Psoas muscle (tissue), 8 donors: Measurements from ENCODE around the gene ATF1. TPM values are rescaled to one million over a fixed set of nuclear protein-coding genes. Genes with fewer than 3 reads are reported as not detected.
"Not testable (repeated sequence)": the region's sequence is repeated elsewhere in the genome, so short reads cannot be mapped to it uniquely, and the experiment has no call there.

Experiments used
- ATAC-seq, 4 donors: fragments of 200-7000 bp; cut with Tn5 transposase; one replicate each; pipeline ENCODE4 v1.9.1; 2020; ENCODE audit warnings: moderate library complexity in 3 of 4, mild to moderate bottlenecking in 2 of 4
- DNase-seq, 2 donors: peaks; one replicate each; pipeline ENCODE4 v3.0.0-alpha.2; 2020
- H3K27ac ChIP-seq: fragments of 200-600 bp; one replicate; pipeline ENCODE4 v1.8.0; 2022
- H3K27me3 ChIP-seq, 3 donors: fragments of 200-600 bp in 1 of 3; one replicate each; pipeline versions ENCODE4 v1.6.1 to v1.8.0; 2013 to 2022; ENCODE audit warnings: low read length in 2 of 3, mild to moderate bottlenecking in 2 of 3, moderate library complexity in 1 of 3; ENCODE audit not compliant: insufficient read depth in 3 of 3
- H3K36me3 ChIP-seq, 2 donors: fragments of 200-600 bp in 1 of 2; one replicate each; pipeline versions ENCODE4 v1.6.1 to v1.8.0; 2013 to 2022; ENCODE audit warnings: low read depth in 1 of 2, mild to moderate bottlenecking in 1 of 2, moderate library complexity in 1 of 2; ENCODE audit not compliant: insufficient read depth in 1 of 2
- H3K4me1 ChIP-seq: fragments of 200-600 bp; one replicate; pipeline ENCODE4 v1.8.0; 2022
- H3K4me3 ChIP-seq: fragments of 200-600 bp; one replicate; pipeline ENCODE4 v1.8.0; 2022; ENCODE audit warnings: mild to moderate bottlenecking
- H3K9me3 ChIP-seq: fragments of 200-600 bp; one replicate; pipeline ENCODE4 v1.8.0; 2022
- CTCF ChIP-seq: fragments of 200-600 bp; IDR thresholded peaks from one replicate; pipeline ENCODE4 v1.8.0; 2022; ENCODE audit warnings: antibody characterized with exemption
- WGBS, 3 donors: extraction: QIAGEN DNeasy Blood & Tissue Kit; methylation state at CpG; one replicate each; pipeline versions ENCODE4 v1.1.6 to v1.1.7; 2013; 5-methylcytosine and 5-hydroxymethylcytosine counted together
- intact Hi-C, 2 donors: fragments of 100-400 bp; cut with DNase I; formaldehyde crosslinking; loops; one replicate each; pipeline versions ENCODE4 v1.11.0 to v1.14.2; 2022
- polyA plus RNA-seq, 3 donors: library from polyadenylated mRNA; stranded (reverse); fragments of 200-250 nt; gene quantifications; one replicate each; pipeline ENCODE4 v1.2.3, GENCODE V29; 2013
- total RNA-seq, 4 donors: library from RNA; stranded (reverse); fragmentation: NEBNext Ultra II Directional in 2 of 4; extraction: Animal tissue kit (Norgen Biotek cat#: 25700) in 2 of 4; gene quantifications; one replicate each; pipeline versions ENCODE4 v1.2.1 to v1.2.4, GENCODE V29; 2021 to 2023
- donor health status: healthy with polysubstance abuse.
- donor health status: DM: no; HTN: no; CAD: no; lungs with moderate emphysema.
- donor health status: Bipolar disorder and iron deficiency.
- donor health status: healthy.
- donor health status: DM: yes; HTN: yes; CAD: no.
- donor health status: DM: no; HTN: no; CAD: no.
- donor health status: DM: no; HTN: no; CAD: no.
- donor health status: DM: yes; HTN: yes; CAD: no.

ATF1 gene
- total and polyA plus RNA-seq, 7 donors = 20.8 to 72.5 (median 41.3) TPM

- intact Hi-C loops = loop anchor here (5.0 to 10.0 kb wide), 4 partner anchors 219 to 579 kb away; partner anchors contain the start of genes CELA1 (in 1 of the 2) and DAZAP2 (in 1 of the 2)
- H3K27ac ChIP-seq = peak overlapping the region; percentile 96
- no peaks in the 10 kb centered on the region for H3K9me3 ChIP-seq
- no peaks in the 10 kb centered on the region for H3K36me3 ChIP-seq
- peak overlapping the region; percentile 99 for H3K4me3 ChIP-seq
- no peaks in the 10 kb centered on the region for H3K27me3 ChIP-seq
- peak; percentile 38 to 72 (median 56) for ATAC-seq
- H3K4me1 ChIP-seq = peaks cover 36% of the 10 kb centered on the region
- peak in 1 of 2 donors; percentile 61 for DNase-seq
- TF ChIP-seq CTCF = peak; percentile 65
- 8 to 16% (median 10%) methylated on average over 13 of the region's 13 CpGs for WGBS, 3 donors
These were observed 1.4 kb downstream of the ATF1 start for GRCh38 chr12:50765095-50765911.

- Histone ChIP-seq H3K36me3 (peaks cover 0 to 7% of the 10 kb centered on the region in 2 donors), H3K27me3 (no peaks in the 10 kb centered on the region), H3K9me3 (no peaks in the 10 kb centered on the region), H3K4me3 (no peak overlapping the region), H3K27ac (peak overlapping the region; percentile 36), H3K4me1 (peaks cover 33% of the 10 kb centered on the region)
- intact Hi-C loops = loop anchor here (5.0 to 10.0 kb wide), 4 partner anchors 216 to 576 kb away; partner anchors contain the start of genes CELA1 (in 1 of the 2) and DAZAP2 (in 1 of the 2)
- WGBS, 3 donors = 82 to 95% (median 85%) methylated on average over 3 of the region's 3 CpGs
- DNase-seq (no peak), ATAC-seq (no peak)
- TF ChIP-seq CTCF = no peak
These were observed 4.5 kb downstream of the ATF1 start for GRCh38 chr12:50768391-50768790.

- Histone ChIP-seq H3K4me1 (peaks cover 37% of the 10 kb centered on the region), H3K27ac (peak overlapping the region; percentile 36)
- H3K36me3 ChIP-seq, DNase-seq, H3K4me3 ChIP-seq, H3K27me3 ChIP-seq, ATAC-seq, H3K9me3 ChIP-seq: not testable (repeated sequence)
- 85 to 93% (median 86%) methylated on average over 2 of the region's 2 CpGs for WGBS, 3 donors
- intact Hi-C loops = loop anchor here (5.0 to 10.0 kb wide), 4 partner anchors 216 to 576 kb away; partner anchors contain the start of genes CELA1 (in 1 of the 2) and DAZAP2 (in 1 of the 2)
These were observed 4.9 kb downstream of the ATF1 start for GRCh38 chr12:50768813-50769212.

GRCh38 chr12:50771409-50771808 is 7.5 kb downstream of the ATF1 start:
- DNase-seq (no peak), ATAC-seq (no peak)
- Histone ChIP-seq H3K4me1 (peaks cover 33% of the 10 kb centered on the region), H3K27me3 (no peaks in the 10 kb centered on the region), H3K27ac (no peak overlapping the region), H3K4me3 (no peak overlapping the region), H3K9me3 (no peaks in the 10 kb centered on the region), H3K36me3 (peaks cover 0 to 7% of the 10 kb centered on the region in 2 donors)
- intact Hi-C loops = loop anchor here in 1 of 2 donors (5.0 kb wide), 1 partner anchor 36 kb away; no protein-coding TSS in a partner anchor
- WGBS, 3 donors = 88 to 95% (median 93%) methylated on average over 5 of the region's 5 CpGs
- no peak for TF ChIP-seq CTCF

- Histone ChIP-seq H3K27me3 (no peaks in the 10 kb centered on the region), H3K4me3 (no peak overlapping the region), H3K36me3 (peaks cover 0 to 7% of the 10 kb centered on the region in 2 donors), H3K27ac (no peak overlapping the region), H3K4me1 (peaks cover 24% of the 10 kb centered on the region), H3K9me3 (no peaks in the 10 kb centered on the region)
- ATAC-seq (peak in 3 of 4 donors; percentile 15 to 66 (median 40)), DNase-seq (no peak)
- TF ChIP-seq CTCF = no peak
- intact Hi-C loops = loop anchor here in 1 of 2 donors (5.0 kb wide), 1 partner anchor 35 kb away; no protein-coding TSS in a partner anchor
- 48 to 80% (median 55%) methylated on average over 5 of the region's 5 CpGs for WGBS, 3 donors
These were observed 8.6 kb downstream of the ATF1 start for GRCh38 chr12:50772470-50772869.
